K562 (cell line): ENCODE measurements around the gene HAP1. TPM values are rescaled to one million over a fixed set of nuclear protein-coding genes. Genes with fewer than 3 reads are reported as not detected.
A peak's percentile ranks its signal among the peaks of the same experiment; 100 is the strongest.

Experiments
- ATAC-seq: fragments of 200-7000 bp; cut with Tn5 transposase; 3 replicates; pipeline ENCODE4 v1.9.1; 2020; ENCODE audit warnings: moderate library complexity
- BruUV-seq: library from RNA; stranded (reverse); fragments of 400-500 nt; replicated peaks from 2 replicates; lab custom pipeline; 2021; lab: Mats Ljungman, UMichigan
- CTCF ChIA-PET: fragments of 300-600 bp; formaldehyde crosslinking; extraction: SDS; loops from one replicate; lab custom pipeline; 2021; ENCODE audit warnings: low intra/inter-chr PET ratio; lab: Yijun Ruan, JAX
- POLR2A ChIA-PET: fragments of 300-600, 350-650 bp; sonication (Branson Sonifier 250); formaldehyde crosslinking; extraction: SDS; loops from one replicate; lab custom pipeline; 2021; ENCODE audit warnings: antibody characterized with exemption, inconsistent platforms; lab: Yijun Ruan, JAX
- DNase-seq, 4 experiments: peaks; one replicate each; pipeline versions ENCODE4 v3.0.0 to v3.0.0-alpha.2; 2011 to 2018; ENCODE audit warnings: low spot score in 3 of 4, mixed read lengths in 3 of 4; ENCODE audit errors: extremely low read depth in 1 of 4
- FAIRE-seq: peaks from 2 replicates; lab custom pipeline; 2011; peaks lifted over from hg19 to GRCh38; lab: Jason Lieb, UNC
- H2AFZ ChIP-seq: 2 replicates; pipeline ENCODE4 v1.6.0; 2011; ENCODE audit warnings: low read depth, low read length, control low read depth, inconsistent platforms
- H3K27ac ChIP-seq: fragments of 200-600 bp; 3 replicates; pipeline ENCODE4 v1.8.0; 2011; ENCODE audit warnings: low read depth, mild to moderate bottlenecking, control low read depth, inconsistent platforms, low read length, moderate library complexity, mixed read lengths; ENCODE audit errors: extremely low read depth
- H3K27me3 ChIP-seq, 2 experiments: fragments of 300-600 bp in 1 of 2; 2 replicates in 1 of 2; 3 replicates in 1 of 2; pipeline versions ENCODE4 v1.6.0 to v1.8.0; 2011; ENCODE audit warnings: inconsistent platforms in 2 of 2, low read length in 2 of 2, mild to moderate bottlenecking in 1 of 2, mixed read lengths in 1 of 2, moderate library complexity in 1 of 2; ENCODE audit not compliant: control insufficient read depth in 2 of 2, insufficient read depth in 2 of 2
- H3K36me3 ChIP-seq: fragments of 300-600 bp; 3 replicates; pipeline ENCODE4 v1.8.0; 2011; ENCODE audit warnings: mild to moderate bottlenecking, low read length, inconsistent platforms; ENCODE audit not compliant: control insufficient read depth, insufficient read depth
- H3K4me1 ChIP-seq, 2 experiments: fragments of 200-600 bp in 1 of 2; replicated peaks in 1 of 2; 2 replicates in 1 of 2; 3 replicates in 1 of 2; pipeline versions ENCODE4 v1.5.1 to v1.8.0; 2011; ENCODE audit warnings: inconsistent platforms in 2 of 2, low read length in 2 of 2, mild to moderate bottlenecking in 1 of 2, mixed read lengths in 1 of 2, moderate library complexity in 1 of 2; ENCODE audit not compliant: control insufficient read depth in 2 of 2, insufficient read depth in 2 of 2
- H3K4me2 ChIP-seq: 2 replicates; pipeline ENCODE4 v1.6.1; 2011; ENCODE audit warnings: low read length, control low read depth, inconsistent platforms, mixed read lengths; ENCODE audit not compliant: insufficient read depth
- H3K4me3 ChIP-seq: fragments of 200-600 bp; sonication (generic), shearing (Covaris generic); 2 replicates; pipeline ENCODE4 v1.5.1; 2016; ENCODE audit warnings: control low read depth, inconsistent platforms
- H3K79me2 ChIP-seq: fragments of 200-600 bp; 3 replicates; pipeline ENCODE4 v1.8.0; 2011; ENCODE audit warnings: low read length, inconsistent platforms; ENCODE audit not compliant: control insufficient read depth, insufficient read depth
- H3K9ac ChIP-seq, 2 experiments: 2 replicates each; pipeline versions ENCODE4 v1.6.0 to v1.6.1; 2011; ENCODE audit warnings: low read depth in 2 of 2, low read length in 2 of 2, control low read depth in 1 of 2, inconsistent platforms in 1 of 2, mild to moderate bottlenecking in 1 of 2, mixed read lengths in 1 of 2; ENCODE audit not compliant: insufficient read depth in 1 of 2
- H3K9me1 ChIP-seq: one replicate; pipeline ENCODE4 v1.6.0; 2011; ENCODE audit warnings: inconsistent platforms, mild to moderate bottlenecking, low read length, moderate library complexity; ENCODE audit not compliant: control insufficient read depth, insufficient read depth
- H3K9me3 ChIP-seq: replicated peaks from 2 replicates; pipeline ENCODE4 v1.5.1; 2011; ENCODE audit warnings: low read depth, low read length, inconsistent platforms; ENCODE audit not compliant: control insufficient read depth, insufficient read depth
- H4K20me1 ChIP-seq: replicated peaks from 2 replicates; pipeline ENCODE4 v1.6.1; 2011; ENCODE audit warnings: low read length, inconsistent platforms, mixed read lengths; ENCODE audit not compliant: control insufficient read depth, insufficient read depth
- ARHGAP35 ChIP-seq: fragments of 450-650 bp; IDR thresholded peaks from 2 replicates; pipeline ENCODE4 v1.6.1; 2018; ENCODE audit not compliant: partially characterized antibody
- BDP1 ChIP-seq: IDR thresholded peaks from 3 replicates; pipeline ENCODE4 v1.6.1; 2011; ENCODE audit not compliant: insufficient read length, insufficient read depth
- CHD4 ChIP-seq: fragments of 200-600 bp; sonication (generic); IDR thresholded peaks from 3 replicates; pipeline ENCODE4 v1.6.1; 2012; ENCODE audit warnings: low read depth, mild to moderate bottlenecking, mixed read lengths, low read length, inconsistent platforms; ENCODE audit not compliant: insufficient read depth, insufficient replicate concordance, poor library complexity, severe bottlenecking
- FOXM1 ChIP-seq, 2 experiments: fragments of 450-650 bp in 1 of 2; sonication (generic) in 1 of 2; formaldehyde crosslinking in 1 of 2; IDR thresholded peaks; 2 replicates each; pipeline versions ENCODE4 v1.6.1 to v1.9.0; 2017 to 2022; ENCODE audit warnings: low read depth in 2 of 2, mild to moderate bottlenecking in 2 of 2, missing genetic modification reagents in 1 of 2, moderate library complexity in 1 of 2
- SFPQ ChIP-seq: fragments of 200-400 bp; formaldehyde crosslinking; IDR thresholded peaks from 2 replicates; pipeline ENCODE4 v1.6.1; 2017; ENCODE audit warnings: mild to moderate bottlenecking, low read depth, low read length, moderate library complexity
- SMARCA4 ChIP-seq: fragments of 450-650 bp; IDR thresholded peaks from 2 replicates; pipeline ENCODE4 v1.6.1; 2016
- SRF ChIP-seq, 2 experiments: fragments of 250-450, 450-650 bp in 1 of 2; sonication (Bioruptor Pico) in 1 of 2; sonication (generic) in 1 of 2; formaldehyde crosslinking; IDR thresholded peaks; 2 replicates each; pipeline versions ENCODE4 v1.5.0 to v1.5.1; 2020 to 2022; ENCODE audit warnings: mild to moderate bottlenecking in 1 of 2, missing genetic modification reagents in 1 of 2
- ZNF197 ChIP-seq: fragments of 200-800 bp; sonication (Bioruptor generic); IDR thresholded peaks from 2 replicates; pipeline ENCODE4 v1.6.1; 2016; ENCODE audit warnings: low read depth, missing genetic modification characterization, missing compliant biosample characterization
- ZNF263 ChIP-seq: sonication (generic); formaldehyde crosslinking; IDR thresholded peaks from 2 replicates; pipeline ENCODE4 v1.8.0; 2022; ENCODE audit warnings: mild to moderate bottlenecking, missing genetic modification reagents, borderline replicate concordance
- ZNF766 ChIP-seq: fragments of 200-800 bp; sonication (Bioruptor generic); conservative IDR thresholded peaks from 2 replicates; pipeline ENCODE4 v1.6.1; 2016; ENCODE audit warnings: missing genetic modification characterization, missing compliant biosample characterization
- ZNF79 ChIP-seq: fragments of 250-450 bp; sonication (Bioruptor Pico); IDR thresholded peaks from 2 replicates; pipeline ENCODE4 v1.4.0; 2020; ENCODE audit warnings: low read depth, mild to moderate bottlenecking, moderate library complexity
- WGBS: fragments of 100-300 bp; shearing (Covaris generic); methylation state at CpG from one replicate; pipeline ENCODE4 v1.1.6; 2016; ENCODE audit warnings: low coverage, mixed read lengths; ENCODE audit not compliant: insufficient coverage; ENCODE audit errors: missing lambda C conversion rate; 5-methylcytosine and 5-hydroxymethylcytosine counted together
- in situ Hi-C: fragments of 300-500 bp; cut with MboI; formaldehyde crosslinking; loops from 4 replicates; pipeline ENCODE4 v1.15.0; 2018; ENCODE audit warnings: inconsistent platforms, mixed read lengths
- intact Hi-C: fragments of 100-400 bp; cut with micrococcal nuclease; formaldehyde crosslinking; loops from 2 replicates; pipeline ENCODE4 v1.14.2; 2022
- polyA plus RNA-seq, 8 experiments: library from polyadenylated mRNA; depleted of rRNA in 4 of 8; stranded (reverse) in 5 of 8; unstranded in 3 of 8; fragments of >200 nt; fragmentation: Nextera tagmentation in 2 of 8; fragmentation: Illumina TruSeq in 1 of 8; extraction: Ambion mirVana in 2 of 8; extraction: Trizol in 1 of 8; gene quantifications; 2 replicates each; pipeline versions ENCODE4 v1.2.1 to v1.2.3, GENCODE V29; 2011 to 2014; ENCODE audit warnings: inconsistent platforms in 1 of 8, missing spikeins in 1 of 8
- total RNA-seq, 7 experiments: library from RNA; depleted of rRNA in 6 of 7; stranded (reverse); fragments of >200 nt in 6 of 7; fragmentation: Illumina TruSeq in 2 of 7; extraction: Trizol in 2 of 7; gene quantifications; 2 replicates each; pipeline versions ENCODE4 v1.2.1 to v1.2.3, GENCODE V29; 2011 to 2021; ENCODE audit warnings: low replicate concordance in 1 of 7
- TF ChIP-seq, protein P1 (sequence below): fragments of 450-650 bp; IDR thresholded peaks from 2 replicates; pipeline ENCODE4 v1.6.1; 2016; ENCODE audit warnings: mild to moderate bottlenecking

HAP1 gene
- total and polyA plus RNA-seq, 9 of the 15 experiments (the other 6 are each of a cell fraction or from before 2014, with no cell fraction given): under 0.01 to 0.09 (median 0.04) TPM; not detected in 6

DNA sequence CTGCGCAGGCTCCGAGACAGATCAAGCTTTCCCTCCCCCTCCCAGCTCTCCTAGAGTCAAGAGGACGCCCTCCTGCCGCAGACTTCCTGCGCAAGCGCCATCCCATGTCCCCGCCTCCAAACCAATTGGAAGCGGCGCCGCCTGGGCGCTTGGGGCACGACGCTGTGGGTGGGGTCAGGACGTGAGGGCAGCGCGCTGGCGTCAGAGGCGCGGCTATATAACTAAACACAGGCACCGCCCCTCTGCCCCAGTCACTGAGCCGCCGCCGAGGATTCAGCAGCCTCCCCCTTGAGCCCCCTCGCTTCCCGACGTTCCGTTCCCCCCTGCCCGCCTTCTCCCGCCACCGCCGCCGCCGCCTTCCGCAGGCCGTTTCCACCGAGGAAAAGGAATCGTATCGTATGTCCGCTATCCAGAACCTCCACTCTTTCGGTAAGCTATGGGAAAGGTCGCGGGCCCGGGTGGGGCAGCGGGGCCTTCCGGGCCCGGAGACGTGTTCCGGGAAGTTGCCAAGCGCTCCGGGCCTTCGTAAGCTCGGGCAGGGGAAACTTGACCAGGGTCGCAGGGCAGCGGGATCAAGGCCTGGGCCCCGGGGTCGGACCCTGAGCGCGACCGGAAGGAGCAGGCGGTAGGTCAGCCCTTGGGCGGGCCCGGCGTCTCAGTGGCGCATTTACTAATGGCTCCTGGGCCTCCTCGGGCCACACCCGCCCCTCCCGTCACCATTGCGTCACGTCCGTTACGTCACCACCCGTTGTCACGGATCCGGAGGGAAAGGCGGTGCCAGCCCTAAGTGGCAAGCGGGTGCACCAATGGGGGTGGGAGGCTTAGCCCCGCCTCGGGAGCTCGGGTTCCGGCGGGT, 45.6 kb downstream of the HAP1 start, which contains the start of gene EIF1:
EIF1 (plus strand) TSS at position 245 of the 856 bp plus-strand sequence; CDS start at position 399, 154 bp downstream.
- Histone ChIP-seq H3K4me1 (peaks cover 11 to 18% of the 10 kb centered on the region in 2 experiments; a peak in 4 of 5 replicates), H3K4me2 (peak within 1 kb of the TSS; percentile 99), H4K20me1 (peaks cover 15% of the 10 kb centered on the region), H3K27me3 (no peaks in the 10 kb centered on the region), H3K79me2 (peaks cover 34% of the 10 kb centered on the region), H3K4me3 (peak within 1 kb of the TSS; percentile 58), H3K9ac (peak within 1 kb of the TSS; percentile 91 to 100), H2AFZ (peak within 1 kb of the TSS; percentile 92), H3K36me3 (peaks cover 44% of the 10 kb centered on the region), H3K9me1 (no peaks in the 10 kb centered on the region), H3K9me3 (no peaks in the 10 kb centered on the region), H3K27ac (peak within 1 kb of the TSS; percentile 92)
- intact Hi-C loops (loop anchor here (1.0 kb wide), 1 partner anchor 10 kb away; no protein-coding TSS in a partner anchor), in situ Hi-C loops (no loop called here)
- peak; percentile 94 for FAIRE-seq
- CTCF ChIA-PET: interaction anchor here (1.1 to 1.3 kb wide), 2 partner anchors 10 to 197 kb away, joined by 4 read pairs; no protein-coding TSS in a partner anchor
- WGBS: 0% methylated on average over 65 of the region's 81 CpGs
- POLR2A ChIA-PET: interaction anchor here (0.5 to 7.4 kb wide), 70 partner anchors 8 to 1628 kb away, joined by 3 to 406 read pairs (median 4); partner anchors contain the start of genes FKBP10, JUP, KRT15 and KRT19
- peak; percentile 83 for ATAC-seq
- DNase-seq: peak; percentile 96 to 100 (median 98)
- BruUV-seq: TSS peak; percentile 49
- TF ChIP-seq CHD4 (no peak), ZNF197 (no peak), ZNF263 (CRISPR knock-in tag) (0 out of 2 replicates have a peak, but pooled peaks have one; percentile 37), SMARCA4 (no peak), BDP1 (no peak), ZNF79 (CRISPR knock-in tag) (no peak), SRF (CRISPR knock-in tag; IDR thresholded peaks at IDR 0.05) (peak; percentile 40 to 73; a peak in 2 of 4 replicates), ZNF766 (CRISPR knock-in tag) (no peak), ARHGAP35 (peak; percentile 30), FOXM1 (IDR thresholded peaks at IDR 0.05; ENCODE audit: low read depth) (no peak), FOXM1 (CRISPR knock-in tag; IDR thresholded peaks at IDR 0.05; ENCODE audit: low read depth) (no peak; the same call in 1 of the 2 replicates), SFPQ (no peak)
- TF ChIP-seq, protein P1, sequence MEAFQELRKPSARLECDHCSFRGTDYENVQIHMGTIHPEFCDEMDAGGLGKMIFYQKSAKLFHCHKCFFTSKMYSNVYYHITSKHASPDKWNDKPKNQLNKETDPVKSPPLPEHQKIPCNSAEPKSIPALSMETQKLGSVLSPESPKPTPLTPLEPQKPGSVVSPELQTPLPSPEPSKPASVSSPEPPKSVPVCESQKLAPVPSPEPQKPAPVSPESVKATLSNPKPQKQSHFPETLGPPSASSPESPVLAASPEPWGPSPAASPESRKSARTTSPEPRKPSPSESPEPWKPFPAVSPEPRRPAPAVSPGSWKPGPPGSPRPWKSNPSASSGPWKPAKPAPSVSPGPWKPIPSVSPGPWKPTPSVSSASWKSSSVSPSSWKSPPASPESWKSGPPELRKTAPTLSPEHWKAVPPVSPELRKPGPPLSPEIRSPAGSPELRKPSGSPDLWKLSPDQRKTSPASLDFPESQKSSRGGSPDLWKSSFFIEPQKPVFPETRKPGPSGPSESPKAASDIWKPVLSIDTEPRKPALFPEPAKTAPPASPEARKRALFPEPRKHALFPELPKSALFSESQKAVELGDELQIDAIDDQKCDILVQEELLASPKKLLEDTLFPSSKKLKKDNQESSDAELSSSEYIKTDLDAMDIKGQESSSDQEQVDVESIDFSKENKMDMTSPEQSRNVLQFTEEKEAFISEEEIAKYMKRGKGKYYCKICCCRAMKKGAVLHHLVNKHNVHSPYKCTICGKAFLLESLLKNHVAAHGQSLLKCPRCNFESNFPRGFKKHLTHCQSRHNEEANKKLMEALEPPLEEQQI: no peak
